Choroid plexus epithelial cell (primary cell): Measurements from ENCODE around the gene SRRM5.

ENCODE experiments used
- DNase-seq: peaks from one replicate; pipeline ENCODE4 v3.0.0-alpha.2; 2010; ENCODE audit warnings: low read depth
- H3K4me3 ChIP-seq: 2 replicates; pipeline ENCODE4 v1.5.1; 2011; ENCODE audit warnings: low read depth, mild to moderate bottlenecking, control low read depth, low read length, moderate library complexity
- CTCF ChIP-seq: conservative IDR thresholded peaks from 2 replicates; pipeline ENCODE4 v1.5.1; 2011; ENCODE audit warnings: low read depth, mild to moderate bottlenecking, control low read depth, inconsistent platforms, low read length, moderate library complexity

The SRRM5 gene

DNA sequence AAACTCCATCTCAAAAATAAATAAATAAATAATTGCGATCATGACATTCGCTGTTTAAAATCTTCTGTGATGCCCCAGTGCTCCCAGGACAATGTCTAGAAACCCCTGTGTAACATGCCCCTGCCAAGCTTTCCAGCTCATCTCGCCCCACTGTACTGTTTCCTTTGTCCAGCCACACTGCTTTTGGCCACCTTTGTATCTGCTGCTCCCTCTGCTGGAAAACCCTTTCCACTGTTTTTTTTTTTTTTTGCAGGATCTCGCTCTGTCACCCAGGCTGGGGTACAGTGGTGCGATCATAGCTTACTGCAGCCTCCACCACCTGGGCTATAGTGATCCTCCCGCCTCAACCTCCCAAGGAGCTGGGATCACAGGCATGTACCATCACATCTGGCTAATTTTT lies 50.6 kb downstream of the SRRM5 start:
- TF ChIP-seq CTCF: peak; percentile 73
- peak; percentile 47 for DNase-seq
- no peak overlapping the region for H3K4me3 ChIP-seq

DNA sequence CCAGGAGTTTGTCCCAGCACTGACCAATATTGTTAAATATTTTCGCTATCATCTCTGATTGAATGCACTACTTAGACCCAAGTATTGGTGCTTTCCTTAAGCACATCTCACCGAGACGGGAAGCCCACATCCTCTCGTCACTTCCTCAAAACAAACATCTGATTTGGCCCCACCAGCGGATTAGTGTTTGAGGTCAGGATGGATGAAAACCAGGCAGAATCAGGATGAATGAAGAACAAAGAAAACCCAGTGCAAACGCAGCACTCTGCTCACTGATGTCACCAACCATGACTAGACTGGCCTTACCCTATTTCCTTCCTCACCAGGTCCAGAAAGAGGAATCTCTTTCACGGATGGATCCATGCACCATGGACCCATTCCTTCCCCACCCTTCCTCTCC lies 52.1 kb downstream of the SRRM5 start:
- TF ChIP-seq CTCF: no peak
- H3K4me3 ChIP-seq: no peak overlapping the region
- no peak for DNase-seq
